BE2C (cell line): ENCODE results near the gene ZNF554.
A peak's percentile ranks its signal among the peaks of the same experiment; 100 is the strongest.

Source experiments
- DNase-seq: peaks from one replicate; pipeline ENCODE4 v3.0.0-alpha.2; 2020
- H3K27me3 ChIP-seq: fragments of 250-450 bp; sonication (Bioruptor Pico); 2 replicates; pipeline ENCODE4 v1.5.1; 2020; ENCODE audit warnings: mild to moderate bottlenecking
- H3K36me3 ChIP-seq: fragments of 250-450 bp; sonication (Bioruptor Pico); 2 replicates; pipeline ENCODE4 v1.5.1; 2020; ENCODE audit warnings: mild to moderate bottlenecking
- H3K4me1 ChIP-seq: fragments of 250-450 bp; sonication (Bioruptor Pico); 2 replicates; pipeline ENCODE4 v1.5.1; 2020
- H3K4me3 ChIP-seq: 2 replicates; pipeline ENCODE4 v1.5.1; 2011; ENCODE audit warnings: low read depth, low read length
- H3K9me3 ChIP-seq: fragments of 250-450 bp; sonication (Bioruptor Pico); 2 replicates; pipeline ENCODE4 v1.5.1; 2020
- TF ChIP-seq, protein P1 (sequence below): IDR thresholded peaks from 2 replicates; pipeline ENCODE4 v1.5.1; 2012; ENCODE audit warnings: mild to moderate bottlenecking, low read depth, low read length

Gene ZNF554

DNA sequence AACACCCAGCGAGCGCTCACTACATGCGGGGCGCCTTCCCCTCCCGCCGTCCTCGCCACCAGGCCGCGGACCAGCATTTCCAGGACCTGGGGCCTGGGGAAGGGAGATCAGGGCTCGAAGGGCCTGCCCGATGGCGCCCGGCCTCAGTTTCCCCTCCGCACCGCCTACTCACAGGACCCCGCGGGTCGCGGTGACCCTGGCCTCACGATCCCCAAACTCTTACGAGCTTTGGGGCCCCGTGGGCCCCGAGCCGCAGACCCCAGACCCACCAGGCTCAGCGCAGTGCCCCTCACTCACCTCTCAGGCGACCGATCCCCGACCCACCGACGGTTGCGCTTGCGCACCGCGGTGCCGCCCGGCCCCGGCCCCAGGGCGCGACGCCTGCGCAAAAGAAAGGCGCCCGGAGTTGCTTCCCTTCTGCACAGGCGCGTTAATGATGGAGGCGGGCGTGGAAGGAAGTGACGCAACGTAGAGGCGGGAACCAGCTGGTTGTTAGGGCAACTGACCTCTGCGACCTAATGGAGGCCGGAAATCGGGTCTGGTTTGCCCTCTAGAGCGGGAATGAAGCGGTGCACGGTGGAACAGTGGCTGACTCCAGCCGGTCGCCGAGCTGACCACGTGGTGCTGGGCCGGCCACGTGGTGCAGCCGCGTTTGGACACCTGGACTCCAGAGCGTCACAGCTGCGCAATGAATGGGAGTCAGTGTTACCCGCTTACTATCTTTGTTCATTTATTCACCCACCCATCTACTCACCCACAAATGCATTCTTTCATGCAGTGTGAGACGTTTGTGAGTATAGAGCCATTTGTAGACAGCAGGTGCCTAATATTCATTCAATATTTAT, 36.5 kb upstream of the ZNF554 start, which contains the start of gene SGTA:
Gene SGTA, minus strand, starts transcription at position 338 of the 845 bp plus-strand sequence. CDS start 14,205 bp downstream, outside the sequence.
- peak within 1 kb of the TSS; percentile 91 for H3K4me3 ChIP-seq
- peak; percentile 98 for DNase-seq
- no peaks in the 10 kb centered on the region for H3K9me3 ChIP-seq
- H3K4me1 ChIP-seq = 0 out of 2 replicates have a peak, but pooled peaks cover 2% of the 10 kb centered on the region
- H3K36me3 ChIP-seq = peaks cover 26% of the 10 kb centered on the region
- TF ChIP-seq, protein P1, sequence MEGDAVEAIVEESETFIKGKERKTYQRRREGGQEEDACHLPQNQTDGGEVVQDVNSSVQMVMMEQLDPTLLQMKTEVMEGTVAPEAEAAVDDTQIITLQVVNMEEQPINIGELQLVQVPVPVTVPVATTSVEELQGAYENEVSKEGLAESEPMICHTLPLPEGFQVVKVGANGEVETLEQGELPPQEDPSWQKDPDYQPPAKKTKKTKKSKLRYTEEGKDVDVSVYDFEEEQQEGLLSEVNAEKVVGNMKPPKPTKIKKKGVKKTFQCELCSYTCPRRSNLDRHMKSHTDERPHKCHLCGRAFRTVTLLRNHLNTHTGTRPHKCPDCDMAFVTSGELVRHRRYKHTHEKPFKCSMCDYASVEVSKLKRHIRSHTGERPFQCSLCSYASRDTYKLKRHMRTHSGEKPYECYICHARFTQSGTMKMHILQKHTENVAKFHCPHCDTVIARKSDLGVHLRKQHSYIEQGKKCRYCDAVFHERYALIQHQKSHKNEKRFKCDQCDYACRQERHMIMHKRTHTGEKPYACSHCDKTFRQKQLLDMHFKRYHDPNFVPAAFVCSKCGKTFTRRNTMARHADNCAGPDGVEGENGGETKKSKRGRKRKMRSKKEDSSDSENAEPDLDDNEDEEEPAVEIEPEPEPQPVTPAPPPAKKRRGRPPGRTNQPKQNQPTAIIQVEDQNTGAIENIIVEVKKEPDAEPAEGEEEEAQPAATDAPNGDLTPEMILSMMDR = 0 out of 2 replicates have a peak, but pooled peaks have one; percentile 20
- no peaks in the 10 kb centered on the region for H3K27me3 ChIP-seq

DNA sequence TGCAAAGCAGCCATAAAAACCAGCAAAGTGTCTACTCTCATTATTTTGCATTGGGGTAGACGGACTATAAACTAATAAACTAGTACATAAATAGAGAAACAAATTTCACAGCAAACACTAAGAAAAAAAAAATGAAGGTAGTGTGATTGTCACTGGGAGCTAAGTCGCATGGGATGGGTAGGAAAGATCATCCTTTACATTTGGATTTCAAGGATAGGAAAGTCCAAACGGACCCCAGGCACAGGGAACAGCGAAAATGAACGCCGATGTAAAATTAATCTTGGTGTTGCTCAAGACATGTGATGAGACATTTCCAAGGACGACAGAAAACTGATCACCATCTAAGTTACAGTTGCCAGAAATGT, 35.9 kb upstream of the ZNF554 start:
- TF ChIP-seq, protein P1 = no peak
- H3K9me3 ChIP-seq = no peaks in the 10 kb centered on the region
- H3K27me3 ChIP-seq = no peaks in the 10 kb centered on the region
- DNase-seq = no peak
- peaks cover 26% of the 10 kb centered on the region for H3K36me3 ChIP-seq
- no peak overlapping the region for H3K4me3 ChIP-seq
- H3K4me1 ChIP-seq = 0 out of 2 replicates have a peak, but pooled peaks cover 2% of the 10 kb centered on the region

DNA sequence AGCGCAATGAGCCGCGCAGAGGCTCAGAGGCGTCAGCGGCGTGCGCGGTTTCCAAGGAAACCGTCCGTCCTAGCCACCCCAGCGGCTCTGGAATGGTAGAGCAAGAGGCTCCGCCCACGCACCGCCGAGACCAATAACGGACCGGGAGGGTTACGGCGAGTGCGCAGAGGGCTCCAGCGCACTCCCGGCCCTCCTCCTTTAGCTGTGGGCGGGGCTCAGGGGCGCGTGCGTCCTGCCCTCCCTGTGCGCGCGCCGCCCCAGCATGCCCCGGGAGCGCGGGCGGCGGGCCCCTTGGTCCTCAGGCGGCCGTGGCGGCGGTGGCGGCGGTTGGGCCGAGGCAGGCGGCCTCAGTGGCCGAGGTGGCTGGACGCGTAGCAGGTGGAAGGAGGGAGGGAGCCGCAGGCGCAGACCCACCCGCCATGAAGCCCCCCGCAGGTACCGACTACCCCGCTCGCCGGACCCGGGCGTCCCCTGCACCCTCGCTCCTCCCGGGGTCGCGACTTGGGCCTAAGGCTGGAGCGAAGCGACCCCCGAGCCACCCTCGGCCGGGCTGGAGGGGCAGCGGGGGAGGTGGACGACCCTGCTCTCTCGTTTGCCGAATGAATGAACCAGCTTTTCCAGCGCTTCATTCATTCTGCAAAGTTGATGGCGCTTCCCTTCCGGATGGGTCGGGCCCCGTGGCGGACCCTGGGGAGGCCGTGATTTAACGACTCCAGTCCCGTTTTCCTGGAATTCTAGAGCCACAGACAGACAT, 34.2 kb upstream of the ZNF554 start, which contains the start of gene THOP1:
Gene THOP1, plus strand, starts transcription at position 260 of the 754 bp plus-strand sequence. Its CDS starts 160 bp downstream, at position 420.
- TF ChIP-seq, protein P1 = no peak

GRCh38 chr19:2787115-2787514, 32.6 kb upstream of the ZNF554 start:
- no peak overlapping the region for H3K4me3 ChIP-seq
- no peak for DNase-seq
- no peaks in the 10 kb centered on the region for H3K27me3 ChIP-seq
- H3K36me3 ChIP-seq = peaks cover 32% of the 10 kb centered on the region
- 0 out of 2 replicates have a peak, but pooled peaks cover 2% of the 10 kb centered on the region for H3K4me1 ChIP-seq
- TF ChIP-seq, protein P1 = no peak
- H3K9me3 ChIP-seq = no peaks in the 10 kb centered on the region

More for the DNA sequence above, 34.2 kb upstream of the ZNF554 start, which contains the start of gene THOP1:
- Histone ChIP-seq H3K9me3 (no peaks in the 10 kb centered on the region), H3K27me3 (no peaks in the 10 kb centered on the region), H3K4me3 (peak within 1 kb of the TSS; percentile 74), H3K4me1 (0 out of 2 replicates have a peak, but pooled peaks cover 2% of the 10 kb centered on the region), H3K36me3 (peaks cover 24% of the 10 kb centered on the region)
- peak; percentile 100 for DNase-seq

- no peak overlapping the region for H3K4me3 ChIP-seq
- H3K36me3 ChIP-seq = peaks cover 37% of the 10 kb centered on the region
- no peak for DNase-seq
- TF ChIP-seq, protein P1 = no peak
- H3K9me3 ChIP-seq = no peaks in the 10 kb centered on the region
- no peaks in the 10 kb centered on the region for H3K27me3 ChIP-seq
- 0 out of 2 replicates have a peak, but pooled peaks cover 2% of the 10 kb centered on the region for H3K4me1 ChIP-seq
Observed at GRCh38 chr19:2788237-2788636, 31.4 kb upstream of the ZNF554 start.
